Measurements from ENCODE around the gene MYO9B. TPM values are rescaled to one million over a fixed set of nuclear protein-coding genes. Genes with fewer than 3 reads are reported as not detected.

Gene MYO9B
- total RNA-seq, 1 experiment from 2014 or later = 58.6 TPM

GRCh38 chr19:17227798-17228367, 152.3 kb downstream of the MYO9B start:
- no peak overlapping the region for H3K23ac ChIP-seq (ENCODE audit: insufficient read length, low read depth, low read length)
- WGBS (ENCODE audit: extremely low coverage, insufficient read length, low lambda C conversion rate) = no CpG with 5 or more reads among the region's 13 CpGs
- DNase-seq = no peak
- no peaks in the 10 kb centered on the region for H4K20me1 ChIP-seq (ENCODE audit: control insufficient read depth, insufficient read depth, insufficient read length)
- no peak overlapping the region for H4K8ac ChIP-seq (replicated peaks; ENCODE audit: insufficient read length, low read depth, low read length)
- Mint-ChIP-seq H3K27me3 (ENCODE audit: low read depth) (no peaks in the 10 kb centered on the region), H3K27ac (no peak overlapping the region), H3K4me3 (peak overlapping the region; percentile 79 to 96; a peak in 4 of 5 replicates), H3K36me3 (ENCODE audit: insufficient read depth in 1 of 3, low read depth in 3 of 3) (peaks cover 13 to 34% (median 27%) of the 10 kb centered on the region in 3 experiments; a peak in 6 of 7 replicates), H3K4me1 (peaks cover 8 to 21% of the 10 kb centered on the region in 2 experiments), H3K9me3 (no peaks in the 10 kb centered on the region)
- no peak overlapping the region for H2BK20ac ChIP-seq (ENCODE audit: low read depth, low read length, poor library complexity, severe bottlenecking)
- no peak overlapping the region for H3K4me2 ChIP-seq (ENCODE audit: insufficient read depth, insufficient read length, low read length)
- no peaks in the 10 kb centered on the region for H3K9me3 ChIP-seq (ENCODE audit: control insufficient read depth, low read depth, low read length)
- no peak overlapping the region for H2BK15ac ChIP-seq (ENCODE audit: low read depth, low read length)
- H3T11ph ChIP-seq (ENCODE audit: low read length) = no peak overlapping the region
- no peak overlapping the region for H3K4ac ChIP-seq (ENCODE audit: low read depth, low read length)
- H3K27ac ChIP-seq (ENCODE audit: insufficient read length, low read depth, low read length) = no peak overlapping the region
- no peak overlapping the region for H3K14ac ChIP-seq (ENCODE audit: insufficient read depth, low read length)
- peaks cover 5% of the 10 kb centered on the region for H3K23me2 ChIP-seq (ENCODE audit: insufficient read length, low read depth, low read length, poor library complexity, severe bottlenecking)
- no peak overlapping the region for H2AK5ac ChIP-seq (ENCODE audit: insufficient read length, low read length)
- no peak overlapping the region for H4K91ac ChIP-seq (ENCODE audit: insufficient read length, low read depth, low read length)
- no peaks in the 10 kb centered on the region for H3K79me2 ChIP-seq (ENCODE audit: insufficient read depth, low read length)
- H4K5ac ChIP-seq (ENCODE audit: insufficient read length, low read depth, low read length) = no peak overlapping the region
- no peak overlapping the region for H2BK5ac ChIP-seq (ENCODE audit: insufficient read length, low read length)
- H3K56ac ChIP-seq (ENCODE audit: insufficient read length, low read depth, low read length) = no peak overlapping the region
- H2BK12ac ChIP-seq (ENCODE audit: insufficient read length, low read depth, low read length) = no peak overlapping the region
- no peak overlapping the region for H3K9ac ChIP-seq (ENCODE audit: extremely low read depth, insufficient read length, low read length)
- H3K18ac ChIP-seq (ENCODE audit: insufficient read length, low read depth, low read length) = no peak overlapping the region
- TF ChIP-seq CTCF (conservative IDR thresholded peaks at IDR 0.05) = no peak
- H3K79me1 ChIP-seq (ENCODE audit: insufficient read depth, low read depth, low read length, poor library complexity, severe bottlenecking) = no peaks in the 10 kb centered on the region
- no peak overlapping the region for H2AFZ ChIP-seq (ENCODE audit: low read length)
- H3K4me1 ChIP-seq (ENCODE audit: insufficient read depth, low read length) = no peaks in the 10 kb centered on the region; the same call in 1 of the 2 replicates
- no peaks in the 10 kb centered on the region for H3K27me3 ChIP-seq (ENCODE audit: insufficient read depth, low read length)
- no peak overlapping the region for H2BK120ac ChIP-seq (ENCODE audit: low read depth, low read length, poor library complexity, severe bottlenecking)
